SK-N-SH (cell line): ENCODE results near the gene SPOP. TPM values are rescaled to one million over a fixed set of nuclear protein-coding genes. Genes with fewer than 3 reads are reported as not detected.

Source experiments
- CTCF ChIA-PET: fragments of 300-600, 350-600 bp; formaldehyde crosslinking; extraction: SDS; loops from one replicate; lab custom pipeline; 2021; lab: Yijun Ruan, JAX
- POLR2A ChIA-PET: fragments of 350-600 bp; sonication (Branson Sonifier 250); formaldehyde crosslinking; extraction: SDS; loops from one replicate; lab custom pipeline; 2020; ENCODE audit warnings: antibody characterized with exemption, inconsistent platforms; lab: Yijun Ruan, JAX
- DNase-seq: peaks from one replicate; pipeline ENCODE4 v3.0.0; 2012
- H2AFZ ChIP-seq: fragments of 200-600 bp; sonication (generic); 2 replicates; pipeline ENCODE4 v1.8.1; 2016; ENCODE audit warnings: antibody characterized with exemption, mild to moderate bottlenecking, low read depth
- H3F3A ChIP-seq: fragments of 200-600 bp; sonication (generic); replicated peaks from 2 replicates; pipeline ENCODE3; 2016; ENCODE audit warnings: antibody characterized with exemption, mild to moderate bottlenecking; ENCODE audit not compliant: insufficient read depth
- H3K27ac ChIP-seq, 2 experiments: fragments of 200-500 bp in 1 of 2; fragments of 200-600 bp in 1 of 2; sonication (Bioruptor generic) in 1 of 2; sonication (generic), shearing (Covaris generic) in 1 of 2; 2 replicates each; pipeline versions ENCODE4 v1.5.1 to v1.6.1; 2014 to 2016; ENCODE audit warnings: low read depth in 2 of 2, inconsistent platforms in 1 of 2, low read length in 1 of 2, mild to moderate bottlenecking in 1 of 2, mixed read lengths in 1 of 2
- H3K27me3 ChIP-seq: fragments of 200-600 bp; sonication (generic), shearing (Covaris generic); 2 replicates; pipeline ENCODE4 v1.6.1; 2016; ENCODE audit warnings: mixed run types; ENCODE audit not compliant: insufficient read depth
- H3K36me3 ChIP-seq, 2 experiments: fragments of 200-500 bp in 1 of 2; fragments of 200-600 bp in 1 of 2; sonication (Bioruptor generic) in 1 of 2; sonication (generic) in 1 of 2; replicated peaks in 1 of 2; 2 replicates each; pipeline versions ENCODE3 to v1.5.1; 2014 to 2016; ENCODE audit warnings: low read length in 1 of 2, mild to moderate bottlenecking in 1 of 2; ENCODE audit not compliant: insufficient read depth in 2 of 2, control insufficient read depth in 1 of 2
- H3K4me1 ChIP-seq, 2 experiments: fragments of 200-500 bp in 1 of 2; fragments of 200-600 bp in 1 of 2; sonication (Bioruptor generic) in 1 of 2; sonication (generic), shearing (Covaris generic) in 1 of 2; 2 replicates each; pipeline versions ENCODE4 v1.5.1 to v1.6.1; 2014 to 2016; ENCODE audit warnings: low read depth in 1 of 2, low read length in 1 of 2, mixed run types in 1 of 2; ENCODE audit not compliant: insufficient read depth in 2 of 2, control insufficient read depth in 1 of 2
- H3K4me2 ChIP-seq: fragments of 200-600 bp; sonication (generic), shearing (Covaris generic); 2 replicates; pipeline ENCODE4 v1.6.1; 2017; ENCODE audit warnings: mixed run types
- H3K4me3 ChIP-seq, 2 experiments: fragments of 200-500 bp in 1 of 2; fragments of 200-600 bp in 1 of 2; sonication (Bioruptor generic) in 1 of 2; sonication (generic), shearing (Covaris generic) in 1 of 2; 2 replicates each; pipeline versions ENCODE4 v1.5.1 to v1.8.1; 2014 to 2016; ENCODE audit warnings: low read depth in 2 of 2, inconsistent platforms in 1 of 2, low read length in 1 of 2, mild to moderate bottlenecking in 1 of 2, mixed read lengths in 1 of 2, moderate library complexity in 1 of 2
- H3K79me2 ChIP-seq: fragments of 200-600 bp; sonication (generic); 2 replicates; pipeline ENCODE4 v1.8.1; 2017; ENCODE audit warnings: mild to moderate bottlenecking; ENCODE audit not compliant: insufficient read depth
- H3K9ac ChIP-seq: fragments of 200-600 bp; sonication (generic); 2 replicates; pipeline ENCODE4 v1.6.1; 2017; ENCODE audit warnings: mixed run types
- H3K9me2 ChIP-seq: fragments of 200-600 bp; sonication (generic); 2 replicates; pipeline ENCODE4 v1.6.1; 2017; ENCODE audit warnings: mixed run types
- H3K9me3 ChIP-seq: fragments of 200-600 bp; sonication (generic); 2 replicates; pipeline ENCODE4 v1.6.1; 2017; ENCODE audit warnings: mixed run types, mild to moderate bottlenecking, moderate library complexity
- H4K20me1 ChIP-seq: fragments of 200-600 bp; sonication (generic); 2 replicates; pipeline ENCODE4 v1.6.1; 2017; ENCODE audit warnings: mild to moderate bottlenecking, mixed run types; ENCODE audit not compliant: insufficient read depth
- EP300 ChIP-seq, 2 experiments: IDR thresholded peaks; 2 replicates each; pipeline versions ENCODE4 v1.4.0 to v1.6.1; 2012; ENCODE audit warnings: borderline replicate concordance in 1 of 2, low read depth in 1 of 2, low read length in 1 of 2
- MEF2A ChIP-seq: IDR thresholded peaks from 2 replicates; pipeline ENCODE4 v1.4.0; 2012; ENCODE audit warnings: low read depth, borderline replicate concordance
- MXI1 ChIP-seq: IDR thresholded peaks from 2 replicates; pipeline ENCODE4 v1.6.1; 2012; ENCODE audit warnings: mild to moderate bottlenecking, low read depth, low read length, improper control_type of control experiment
- RXRA ChIP-seq: IDR thresholded peaks from 2 replicates; pipeline ENCODE4 v1.4.0; 2012; ENCODE audit warnings: low read depth, mild to moderate bottlenecking, borderline replicate concordance
- TCF12 ChIP-seq: IDR thresholded peaks from 2 replicates; pipeline ENCODE4 v1.4.0; 2012
- TEAD4 ChIP-seq: IDR thresholded peaks from 2 replicates; pipeline ENCODE4 v1.4.0; 2012; ENCODE audit warnings: mild to moderate bottlenecking, borderline replicate concordance; ENCODE audit not compliant: insufficient read depth
- WGBS: methylation state at CpG from one replicate; pipeline ENCODE4 v1.1.6; 2017; ENCODE audit warnings: low lambda C conversion rate; 5-methylcytosine and 5-hydroxymethylcytosine counted together
- polyA plus RNA-seq, 3 experiments: library from polyadenylated mRNA; depleted of rRNA; stranded (reverse); fragments of >200 nt; gene quantifications; 2 replicates each; pipeline ENCODE4 v1.2.3, GENCODE V29; 2012
- TF ChIP-seq, protein P1 (sequence below): IDR thresholded peaks from 2 replicates; pipeline ENCODE4 v1.4.0; 2012; ENCODE audit warnings: low read depth, borderline replicate concordance
- TF ChIP-seq, protein P2 (sequence below): fragments of 150-350 bp; IDR thresholded peaks from 2 replicates; pipeline ENCODE4 v1.6.1; 2017; ENCODE audit warnings: antibody characterized with exemption, low read length, low read depth, borderline replicate concordance
- TF ChIP-seq, protein P3 (sequence below): IDR thresholded peaks from 2 replicates; pipeline ENCODE4 v1.6.1; 2012; ENCODE audit warnings: mild to moderate bottlenecking, low read depth, low read length, moderate library complexity
- TF ChIP-seq, protein P4 (sequence below): IDR thresholded peaks from 2 replicates; pipeline ENCODE4 v1.4.0; 2012; ENCODE audit warnings: low read depth

The SPOP gene
- polyA plus RNA-seq, 1 of the 3 experiments (the other 2 are of a cell fraction), result 54.0 TPM

DNA sequence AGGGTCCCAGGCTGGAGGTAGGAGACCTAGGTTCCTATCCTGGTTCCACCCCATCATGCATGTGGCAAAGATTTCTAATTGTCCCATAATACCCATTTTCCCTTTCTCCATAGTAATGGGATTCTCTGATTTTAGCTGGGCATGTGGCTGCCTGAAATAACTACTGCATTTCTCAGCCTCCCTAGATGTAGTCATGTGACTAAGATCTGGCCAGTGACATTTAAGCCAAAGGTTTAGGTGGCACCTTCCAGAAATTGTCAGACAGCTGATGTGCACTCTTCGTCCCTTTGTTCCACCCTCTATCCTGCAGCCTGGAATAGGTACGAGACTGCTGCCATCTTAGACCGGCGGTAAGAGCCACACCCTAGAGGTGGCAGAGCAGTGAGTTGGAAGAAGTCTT is 94.0 kb downstream of the SPOP start:
- ChIA-PET CTCF (interaction anchor here (0.9 to 48.9 kb wide), 4 partner anchors 9 to 110 kb away, joined by 3 to 2107 read pairs (median 34); partner anchors contain the start of genes SLC35B1 and SPOP), POLR2A (no interaction called here)
- Histone ChIP-seq H3K4me3 (no peak overlapping the region), H3K27ac (no peak overlapping the region), H3K9ac (no peak overlapping the region)
- TF ChIP-seq TCF12, result no peak
- TF ChIP-seq, protein P1, sequence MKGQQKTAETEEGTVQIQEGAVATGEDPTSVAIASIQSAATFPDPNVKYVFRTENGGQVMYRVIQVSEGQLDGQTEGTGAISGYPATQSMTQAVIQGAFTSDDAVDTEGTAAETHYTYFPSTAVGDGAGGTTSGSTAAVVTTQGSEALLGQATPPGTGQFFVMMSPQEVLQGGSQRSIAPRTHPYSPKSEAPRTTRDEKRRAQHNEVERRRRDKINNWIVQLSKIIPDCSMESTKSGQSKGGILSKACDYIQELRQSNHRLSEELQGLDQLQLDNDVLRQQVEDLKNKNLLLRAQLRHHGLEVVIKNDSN, result peak; percentile 55; the same call in 1 of the 2 replicates
- TF ChIP-seq, all 33 proteins: peak for 1
- no peak overlapping the region for H3K4me2 ChIP-seq
- H3K9me2 ChIP-seq, result no peaks in the 10 kb centered on the region
- H3K4me1 ChIP-seq, result peaks cover 8 to 20% of the 10 kb centered on the region in 2 experiments; a peak in 3 of 4 replicates
- H3F3A ChIP-seq, result peaks cover 8% of the 10 kb centered on the region
- peak; percentile 14 for DNase-seq
- no peak overlapping the region for H2AFZ ChIP-seq
- no peaks in the 10 kb centered on the region for H3K9me3 ChIP-seq
- no peaks in the 10 kb centered on the region for H3K79me2 ChIP-seq
- H3K36me3 ChIP-seq, result no peaks in the 10 kb centered on the region
- H3K27me3 ChIP-seq, result no peaks in the 10 kb centered on the region
- WGBS, result 97% methylated on average over 4 of the region's 4 CpGs
- H4K20me1 ChIP-seq, result no peaks in the 10 kb centered on the region

DNA sequence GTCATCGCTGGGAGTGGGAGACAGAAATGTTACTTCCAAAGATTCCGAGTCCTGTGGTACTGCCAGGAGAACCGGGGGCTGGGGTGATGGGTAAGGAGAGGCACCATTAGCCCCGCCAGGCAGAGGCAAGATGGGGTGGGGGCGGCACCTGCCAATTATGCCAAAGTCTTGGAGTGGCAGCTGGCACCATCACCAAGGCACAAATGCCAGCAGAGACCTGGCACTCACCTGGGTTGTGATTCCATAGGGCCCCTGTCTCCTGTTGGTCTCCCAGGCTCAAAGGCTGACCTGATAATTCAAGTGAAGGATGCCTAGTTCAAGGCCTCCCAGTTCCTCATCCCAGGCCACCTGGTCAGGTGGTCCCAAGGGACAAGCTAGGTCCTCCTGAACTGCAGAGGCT is 94.7 kb downstream of the SPOP start:
- H3K27me3 ChIP-seq, result no peaks in the 10 kb centered on the region
- H3K4me2 ChIP-seq, result no peak overlapping the region
- H3K4me3 ChIP-seq, result no peak overlapping the region
- no peaks in the 10 kb centered on the region for H3K9me3 ChIP-seq
- H3K9me2 ChIP-seq, result no peaks in the 10 kb centered on the region
- WGBS, result 94% methylated on average over 5 of the region's 5 CpGs
- no peak overlapping the region for H3K9ac ChIP-seq
- H3K4me1 ChIP-seq, result peaks cover 8 to 14% of the 10 kb centered on the region in 2 experiments; a peak in 3 of 4 replicates
- TF ChIP-seq MEF2A (no peak), EP300 (IDR thresholded peaks at IDR 0.05; ENCODE audit: borderline replicate concordance in 1 of 2, low read depth in 1 of 2, low read length in 1 of 2) (no peak), MXI1 (no peak), TEAD4 (no peak), RXRA (no peak)
- TF ChIP-seq, protein P2, sequence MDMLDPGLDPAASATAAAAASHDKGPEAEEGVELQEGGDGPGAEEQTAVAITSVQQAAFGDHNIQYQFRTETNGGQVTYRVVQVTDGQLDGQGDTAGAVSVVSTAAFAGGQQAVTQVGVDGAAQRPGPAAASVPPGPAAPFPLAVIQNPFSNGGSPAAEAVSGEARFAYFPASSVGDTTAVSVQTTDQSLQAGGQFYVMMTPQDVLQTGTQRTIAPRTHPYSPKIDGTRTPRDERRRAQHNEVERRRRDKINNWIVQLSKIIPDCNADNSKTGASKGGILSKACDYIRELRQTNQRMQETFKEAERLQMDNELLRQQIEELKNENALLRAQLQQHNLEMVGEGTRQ, result no peak
- TF ChIP-seq, protein P3, sequence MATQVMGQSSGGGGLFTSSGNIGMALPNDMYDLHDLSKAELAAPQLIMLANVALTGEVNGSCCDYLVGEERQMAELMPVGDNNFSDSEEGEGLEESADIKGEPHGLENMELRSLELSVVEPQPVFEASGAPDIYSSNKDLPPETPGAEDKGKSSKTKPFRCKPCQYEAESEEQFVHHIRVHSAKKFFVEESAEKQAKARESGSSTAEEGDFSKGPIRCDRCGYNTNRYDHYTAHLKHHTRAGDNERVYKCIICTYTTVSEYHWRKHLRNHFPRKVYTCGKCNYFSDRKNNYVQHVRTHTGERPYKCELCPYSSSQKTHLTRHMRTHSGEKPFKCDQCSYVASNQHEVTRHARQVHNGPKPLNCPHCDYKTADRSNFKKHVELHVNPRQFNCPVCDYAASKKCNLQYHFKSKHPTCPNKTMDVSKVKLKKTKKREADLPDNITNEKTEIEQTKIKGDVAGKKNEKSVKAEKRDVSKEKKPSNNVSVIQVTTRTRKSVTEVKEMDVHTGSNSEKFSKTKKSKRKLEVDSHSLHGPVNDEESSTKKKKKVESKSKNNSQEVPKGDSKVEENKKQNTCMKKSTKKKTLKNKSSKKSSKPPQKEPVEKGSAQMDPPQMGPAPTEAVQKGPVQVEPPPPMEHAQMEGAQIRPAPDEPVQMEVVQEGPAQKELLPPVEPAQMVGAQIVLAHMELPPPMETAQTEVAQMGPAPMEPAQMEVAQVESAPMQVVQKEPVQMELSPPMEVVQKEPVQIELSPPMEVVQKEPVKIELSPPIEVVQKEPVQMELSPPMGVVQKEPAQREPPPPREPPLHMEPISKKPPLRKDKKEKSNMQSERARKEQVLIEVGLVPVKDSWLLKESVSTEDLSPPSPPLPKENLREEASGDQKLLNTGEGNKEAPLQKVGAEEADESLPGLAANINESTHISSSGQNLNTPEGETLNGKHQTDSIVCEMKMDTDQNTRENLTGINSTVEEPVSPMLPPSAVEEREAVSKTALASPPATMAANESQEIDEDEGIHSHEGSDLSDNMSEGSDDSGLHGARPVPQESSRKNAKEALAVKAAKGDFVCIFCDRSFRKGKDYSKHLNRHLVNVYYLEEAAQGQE, result no peak
- TF ChIP-seq, protein P4, sequence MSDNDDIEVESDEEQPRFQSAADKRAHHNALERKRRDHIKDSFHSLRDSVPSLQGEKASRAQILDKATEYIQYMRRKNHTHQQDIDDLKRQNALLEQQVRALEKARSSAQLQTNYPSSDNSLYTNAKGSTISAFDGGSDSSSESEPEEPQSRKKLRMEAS, result no peak
- CTCF ChIA-PET, result interaction anchor here (0.9 to 48.9 kb wide), 4 partner anchors 8 to 110 kb away, joined by 3 to 2107 read pairs (median 34); partner anchors contain the start of genes SLC35B1 and SPOP
- peak; percentile 10 for DNase-seq
- H4K20me1 ChIP-seq, result no peaks in the 10 kb centered on the region
- H3K36me3 ChIP-seq, result no peaks in the 10 kb centered on the region
- no peak overlapping the region for H2AFZ ChIP-seq
- POLR2A ChIA-PET, result no interaction called here
- H3K27ac ChIP-seq, result no peak overlapping the region
- no peaks in the 10 kb centered on the region for H3K79me2 ChIP-seq
- peaks cover under 1% of the 10 kb centered on the region for H3F3A ChIP-seq
